HG02763 (cell line): ENCODE measurements around the gene L2HGDH.

Experiments used
- ATAC-seq: cut with Tn5 transposase; IDR thresholded peaks from one replicate; pipeline ENCODE4 v1.9.1; 2021; ENCODE audit warnings: mild to moderate bottlenecking, moderate library complexity; ENCODE audit not compliant: unreplicated experiment

L2HGDH gene

GRCh38 chr14:50299585-50299984, 12.4 kb downstream of the L2HGDH start:
- ATAC-seq, result no peak

GRCh38 chr14:50290306-50290705, 21.7 kb downstream of the L2HGDH start:
- ATAC-seq, result no peak

- no peak for ATAC-seq
These were observed 23.9 kb downstream of the L2HGDH start for GRCh38 chr14:50288146-50288545.

- ATAC-seq, result no peak
These were observed 26.2 kb downstream of the L2HGDH start for GRCh38 chr14:50285861-50286260.

GRCh38 chr14:50272498-50272897, 39.5 kb downstream of the L2HGDH start:
- no peak for ATAC-seq

GRCh38 chr14:50270932-50271331, 41.1 kb downstream of the L2HGDH start:
- ATAC-seq, result no peak

GRCh38 chr14:50265029-50265428, 47.0 kb downstream of the L2HGDH start:
- no peak for ATAC-seq

- ATAC-seq, result no peak
These were observed 48.7 kb downstream of the L2HGDH start for GRCh38 chr14:50263321-50263720.

- ATAC-seq, result no peak
These were observed 49.2 kb downstream of the L2HGDH start for GRCh38 chr14:50262865-50263264.

GRCh38 chr14:50260511-50260910, 51.5 kb downstream of the L2HGDH start:
- ATAC-seq, result no peak

GRCh38 chr14:50260072-50260471, 52.0 kb downstream of the L2HGDH start:
- ATAC-seq, result no peak

GRCh38 chr14:50257732-50258131, 54.3 kb downstream of the L2HGDH start:
- ATAC-seq, result no peak

- ATAC-seq, result no peak
These were observed 57.8 kb downstream of the L2HGDH start for GRCh38 chr14:50254248-50254647.

GRCh38 chr14:50249136-50249775, 62.8 kb downstream of the L2HGDH start:
- ATAC-seq, result no peak

GRCh38 chr14:50247245-50247644, 64.8 kb downstream of the L2HGDH start:
- no peak for ATAC-seq

- no peak for ATAC-seq
These were observed 69.3 kb downstream of the L2HGDH start for GRCh38 chr14:50242566-50243310.

- no peak for ATAC-seq
These were observed 69.9 kb downstream of the L2HGDH start for GRCh38 chr14:50242096-50242495.

- ATAC-seq, result no peak
These were observed 74.6 kb downstream of the L2HGDH start for GRCh38 chr14:50237427-50237826.

GRCh38 chr14:50233951-50234250, 78.1 kb downstream of the L2HGDH start:
- no peak for ATAC-seq

- no peak for ATAC-seq
These were observed 78.7 kb downstream of the L2HGDH start for GRCh38 chr14:50233166-50233950.

- ATAC-seq, result no peak
These were observed 79.8 kb downstream of the L2HGDH start for GRCh38 chr14:50232276-50232642.
